CD8-positive, alpha-beta memory T cell (primary cell): Measurements from ENCODE around the gene LRRC31. TPM values are rescaled to one million over a fixed set of nuclear protein-coding genes. Genes with fewer than 3 reads are reported as not detected.

Source experiments
- CTCF ChIA-PET: fragments of 350-600 bp; sonication (Branson Sonifier 250); formaldehyde crosslinking; loops from one replicate; lab custom pipeline; 2021; ENCODE audit warnings: antibody characterized with exemption; lab: Charles Lee
- POLR2A ChIA-PET: fragments of 350-600 bp; sonication (Branson Sonifier 250); formaldehyde crosslinking; loops from one replicate; lab custom pipeline; 2021; ENCODE audit warnings: antibody characterized with exemption; lab: Charles Lee
- DNase-seq, 5 donors: peaks; one replicate each; pipeline versions ENCODE4 v3.0.0 to v3.0.0-alpha.2; 2020 to 2022; ENCODE audit warnings: mixed read lengths in 1 of 5
- H3K27ac ChIP-seq: one replicate; pipeline ENCODE4 v1.7.0; 2013; ENCODE audit warnings: low read depth, mild to moderate bottlenecking, low read length, moderate library complexity
- H3K27me3 ChIP-seq: 2 replicates; pipeline ENCODE4 v1.7.0; 2013; ENCODE audit warnings: low read length, mild to moderate bottlenecking; ENCODE audit not compliant: insufficient read depth, poor library complexity, severe bottlenecking
- H3K36me3 ChIP-seq: 2 replicates; pipeline ENCODE4 v1.7.0; 2013; ENCODE audit warnings: mild to moderate bottlenecking, low read length, moderate library complexity; ENCODE audit not compliant: insufficient read depth
- H3K4me1 ChIP-seq: 2 replicates; pipeline ENCODE4 v1.7.0; 2013; ENCODE audit warnings: mild to moderate bottlenecking, low read length, moderate library complexity; ENCODE audit not compliant: insufficient read depth
- H3K4me3 ChIP-seq: 2 replicates; pipeline ENCODE4 v1.7.0; 2013; ENCODE audit warnings: mild to moderate bottlenecking, low read length
- H3K9me3 ChIP-seq: 2 replicates; pipeline ENCODE4 v1.7.0; 2013; ENCODE audit warnings: mild to moderate bottlenecking, low read length
- H3K27ac Mint-ChIP-seq, 8 donors: one replicate each; pipeline ENCODE4 v1.8.0; 2020 to 2021; ENCODE audit warnings: mixed read lengths in 8 of 8, mild to moderate bottlenecking in 6 of 8, inconsistent platforms in 3 of 8, moderate library complexity in 3 of 8
- H3K27me3 Mint-ChIP-seq, 2 donors: one replicate each; pipeline ENCODE4 v1.8.0; 2020 to 2021; ENCODE audit warnings: mixed read lengths in 2 of 2, mild to moderate bottlenecking in 1 of 2, moderate library complexity in 1 of 2
- H3K36me3 Mint-ChIP-seq, 3 donors: one replicate each; pipeline ENCODE4 v1.8.0; 2020 to 2021; ENCODE audit warnings: mixed read lengths in 3 of 3, inconsistent platforms in 1 of 3, mild to moderate bottlenecking in 1 of 3
- H3K4me1 Mint-ChIP-seq, 3 donors: one replicate each; pipeline ENCODE4 v1.8.0; 2020 to 2021; ENCODE audit warnings: mixed read lengths in 3 of 3, inconsistent platforms in 1 of 3, mild to moderate bottlenecking in 1 of 3
- H3K4me3 Mint-ChIP-seq, 7 donors: one replicate each; pipeline ENCODE4 v1.8.0; 2020 to 2021; ENCODE audit warnings: mixed read lengths in 7 of 7, mild to moderate bottlenecking in 6 of 7, moderate library complexity in 4 of 7, inconsistent platforms in 2 of 7
- H3K9me3 Mint-ChIP-seq, 5 donors: one replicate each; pipeline ENCODE4 v1.8.0; 2020 to 2022; ENCODE audit warnings: mixed read lengths in 5 of 5, mild to moderate bottlenecking in 3 of 5, moderate library complexity in 2 of 5, inconsistent platforms in 1 of 5
- polyA plus RNA-seq: library from polyadenylated mRNA; unstranded; fragments of 300-500 nt; fragmentation: Illumina TruSeq; gene quantifications from one replicate; pipeline ENCODE4 v1.2.3, GENCODE V29; 2021
- total RNA-seq, 2 experiments: library from RNA; stranded (reverse); gene quantifications; one replicate each; pipeline ENCODE4 v1.2.3, GENCODE V29; 2021

The LRRC31 gene
- total and polyA plus RNA-seq, 3 experiments from 2014 or later: not detected

GRCh38 chr3:169822091-169822490, 47.6 kb downstream of the LRRC31 start:
- no peaks in the 10 kb centered on the region for H3K36me3 Mint-ChIP-seq
- peaks cover 0 to 2% (median 0%) of the 10 kb centered on the region in 5 donors for H3K9me3 Mint-ChIP-seq
- no peaks in the 10 kb centered on the region for H3K27me3 ChIP-seq
- H3K4me1 ChIP-seq: no peaks in the 10 kb centered on the region
- H3K27ac ChIP-seq: no peak overlapping the region
- no peak for DNase-seq
- no peaks in the 10 kb centered on the region for H3K9me3 ChIP-seq
- H3K4me1 Mint-ChIP-seq: no peaks in the 10 kb centered on the region
- H3K27ac Mint-ChIP-seq: no peak overlapping the region
- H3K27me3 Mint-ChIP-seq: peaks cover 8 to 68% of the 10 kb centered on the region in 2 donors
- ChIA-PET CTCF (interaction anchor here (1.4 kb wide), 1 partner anchor 9 kb away, joined by 3 read pairs; the partner anchor contains the start of genes LRRC34 and LRRIQ4), POLR2A (no interaction called here)
- H3K36me3 ChIP-seq: no peaks in the 10 kb centered on the region
- no peak overlapping the region for H3K4me3 Mint-ChIP-seq
- H3K4me3 ChIP-seq: no peak overlapping the region

DNA sequence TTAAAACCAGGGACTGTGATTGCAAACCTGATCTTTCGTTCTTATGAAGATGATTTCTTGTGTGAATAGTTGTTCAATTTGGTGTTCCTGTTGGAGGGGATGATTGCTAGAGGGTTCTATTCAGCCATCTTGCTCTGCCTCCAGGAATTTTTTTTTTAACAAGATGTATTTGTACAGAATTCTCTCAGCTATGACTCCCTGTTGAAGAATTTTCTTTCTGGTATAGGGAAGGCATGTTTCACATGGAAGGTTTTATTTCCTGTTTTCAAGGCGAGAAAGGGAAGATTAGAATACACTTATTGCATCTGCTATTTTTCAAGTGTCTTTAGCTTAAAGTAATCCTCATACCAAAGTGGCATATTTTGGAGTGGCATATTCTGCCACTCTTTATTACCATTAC, 51.4 kb downstream of the LRRC31 start:
- H3K27me3 Mint-ChIP-seq: peaks cover 6 to 49% of the 10 kb centered on the region in 2 donors
- ChIA-PET CTCF (no interaction called here), POLR2A (no interaction called here)
- peaks cover 8 to 12% (median 11%) of the 10 kb centered on the region in 3 donors for H3K4me1 Mint-ChIP-seq
- Histone ChIP-seq H3K4me1 (peaks cover 4% of the 10 kb centered on the region), H3K27me3 (no peaks in the 10 kb centered on the region), H3K4me3 (no peak overlapping the region), H3K9me3 (peaks cover 6% of the 10 kb centered on the region), H3K36me3 (no peaks in the 10 kb centered on the region), H3K27ac (no peak overlapping the region)
- H3K27ac Mint-ChIP-seq: no peak overlapping the region
- H3K36me3 Mint-ChIP-seq: peaks cover 0 to 11% (median 0%) of the 10 kb centered on the region in 3 donors
- DNase-seq: no peak
- H3K9me3 Mint-ChIP-seq: peaks cover 8 to 15% (median 11%) of the 10 kb centered on the region in 5 donors
- no peak overlapping the region for H3K4me3 Mint-ChIP-seq

- H3K27ac Mint-ChIP-seq: no peak overlapping the region
- DNase-seq: no peak
- ChIA-PET POLR2A (no interaction called here), CTCF (no interaction called here)
- H3K27me3 Mint-ChIP-seq: peaks cover 1 to 26% of the 10 kb centered on the region in 2 donors
- peaks cover 8 to 15% (median 11%) of the 10 kb centered on the region in 5 donors for H3K9me3 Mint-ChIP-seq
- H3K36me3 Mint-ChIP-seq: peaks cover 0 to 11% (median 2%) of the 10 kb centered on the region in 3 donors
- H3K4me1 Mint-ChIP-seq: peaks cover 19 to 29% (median 26%) of the 10 kb centered on the region in 3 donors
- no peak overlapping the region for H3K4me3 Mint-ChIP-seq
- peaks cover 6% of the 10 kb centered on the region for H3K9me3 ChIP-seq
- H3K4me1 ChIP-seq: peaks cover 17% of the 10 kb centered on the region
- no peaks in the 10 kb centered on the region for H3K27me3 ChIP-seq
- H3K27ac ChIP-seq: no peak overlapping the region
- no peaks in the 10 kb centered on the region for H3K36me3 ChIP-seq
- no peak overlapping the region for H3K4me3 ChIP-seq
Observed at GRCh38 chr3:169815590-169816150, 54.1 kb downstream of the LRRC31 start.

- peaks cover 6% of the 10 kb centered on the region for H3K9me3 ChIP-seq
Observed at GRCh38 chr3:169813757-169814517, 55.8 kb downstream of the LRRC31 start.

DNA sequence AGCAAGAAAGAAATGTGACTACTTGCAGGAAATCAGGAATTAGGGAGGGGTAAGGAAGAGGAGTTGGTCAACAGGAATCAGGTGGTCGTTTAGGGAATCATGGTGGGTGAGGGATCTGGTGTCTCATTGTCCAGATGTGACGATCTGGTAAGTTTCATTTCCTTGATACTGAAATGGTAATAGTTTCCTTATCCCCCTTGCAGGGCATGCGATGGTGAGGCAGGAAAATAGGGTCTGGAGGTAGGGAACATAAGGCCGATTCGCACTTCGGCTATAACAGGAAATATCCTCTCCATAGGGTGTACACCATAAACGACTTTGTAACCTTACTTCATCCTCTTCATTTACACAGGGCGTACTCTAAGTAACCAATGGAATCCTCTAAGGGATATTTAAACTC, 56.5 kb downstream of the LRRC31 start:
- H3K36me3 ChIP-seq: no peaks in the 10 kb centered on the region
- peak overlapping the region; percentile 69 for H3K4me3 ChIP-seq
- peaks cover 8 to 15% (median 11%) of the 10 kb centered on the region in 5 donors for H3K9me3 Mint-ChIP-seq
- H3K27ac ChIP-seq: no peak overlapping the region
- no peaks in the 10 kb centered on the region for H3K27me3 ChIP-seq
- CTCF ChIA-PET: interaction anchor here (0.9 to 1.5 kb wide), 3 partner anchors 9 to 44 kb away, joined by 3 to 4 read pairs (median 3); partner anchors contain the start of gene ACTRT3
- H3K9me3 ChIP-seq: peaks cover 6% of the 10 kb centered on the region
- peak overlapping the region; percentile 79 to 91 (median 87) for H3K4me3 Mint-ChIP-seq
- peaks cover under 1 to 11% (median 2%) of the 10 kb centered on the region in 3 donors for H3K36me3 Mint-ChIP-seq
- H3K27me3 Mint-ChIP-seq: peaks cover 1 to 10% of the 10 kb centered on the region in 2 donors
- peaks cover 19 to 29% (median 26%) of the 10 kb centered on the region in 3 donors for H3K4me1 Mint-ChIP-seq
- no peak for DNase-seq
- H3K27ac Mint-ChIP-seq: peak overlapping the region; percentile 30 to 93 (median 79)
- H3K4me1 ChIP-seq: peaks cover 17% of the 10 kb centered on the region
- POLR2A ChIA-PET: interaction anchor here (1.1 kb wide), 1 partner anchor 154 kb away, joined by 3 read pairs; the partner anchor contains the start of gene SEC62

More at GRCh38 chr3:169813757-169814517, 55.8 kb downstream of the LRRC31 start:
- Histone ChIP-seq H3K4me1 (peaks cover 17% of the 10 kb centered on the region), H3K36me3 (no peaks in the 10 kb centered on the region), H3K27me3 (no peaks in the 10 kb centered on the region), H3K27ac (no peak overlapping the region), H3K4me3 (peak overlapping the region; percentile 69)
- Mint-ChIP-seq H3K4me1 (peaks cover 19 to 29% (median 26%) of the 10 kb centered on the region in 3 donors), H3K4me3 (peak overlapping the region; percentile 79 to 91 (median 87)), H3K27ac (peak overlapping the region; percentile 33 to 83 (median 74)), H3K36me3 (peaks cover 0 to 11% (median 2%) of the 10 kb centered on the region in 3 donors), H3K27me3 (peaks cover 1 to 14% of the 10 kb centered on the region in 2 donors), H3K9me3 (peaks cover 8 to 15% (median 11%) of the 10 kb centered on the region in 5 donors)
- DNase-seq: peak; percentile 57 to 86 (median 77)
- POLR2A ChIA-PET: interaction anchor here (1.1 kb wide), 1 partner anchor 153 kb away, joined by 3 read pairs; the partner anchor contains the start of gene SEC62
- CTCF ChIA-PET: interaction anchor here (0.6 to 1.5 kb wide), 2 partner anchors 14 to 572 kb away, joined by 3 read pairs; no protein-coding TSS in a partner anchor

GRCh38 chr3:169812332-169813235, 57.2 kb downstream of the LRRC31 start, which contains the start of the genes LRRC34 and LRRIQ4:
Gene LRRC34, minus strand, starts transcription at chr3:169812904. Its CDS starts 356 bp downstream, at chr3:169812548.
Gene LRRIQ4, plus strand, starts transcription at chr3:169812870. Its CDS starts 9,052 bp downstream, at chr3:169821922.
- peak within 1 kb of the TSS; percentile 69 for H3K4me3 ChIP-seq
- Mint-ChIP-seq H3K9me3 (peaks cover 8 to 15% (median 11%) of the 10 kb centered on the region in 5 donors), H3K27me3 (peaks cover 1 to 4% of the 10 kb centered on the region in 2 donors), H3K4me3 (peak within 1 kb of the TSS; percentile 79 to 91 (median 87)), H3K4me1 (peaks cover 19 to 29% (median 26%) of the 10 kb centered on the region in 3 donors), H3K27ac (peak within 1 kb of the TSS; percentile 33 to 93 (median 79)), H3K36me3 (peaks cover 2 to 11% (median 2%) of the 10 kb centered on the region in 3 donors)
- H3K9me3 ChIP-seq: peaks cover 6% of the 10 kb centered on the region
- peak; percentile 51 to 77 (median 53) for DNase-seq
- H3K27me3 ChIP-seq: no peaks in the 10 kb centered on the region
- H3K4me1 ChIP-seq: peaks cover 17% of the 10 kb centered on the region
- CTCF ChIA-PET: interaction anchor here (0.9 to 1.5 kb wide), 5 partner anchors 10 to 43 kb away, joined by 3 to 5 read pairs (median 4); partner anchors contain the start of genes ACTRT3 and MYNN
- H3K36me3 ChIP-seq: no peaks in the 10 kb centered on the region
- no peak within 1 kb of the TSS for H3K27ac ChIP-seq
- POLR2A ChIA-PET: no interaction called here
